Measurements from ENCODE around the gene MMP20.
A peak's percentile ranks its signal among the peaks of the same experiment; 100 is the strongest.

Gene MMP20

DNA sequence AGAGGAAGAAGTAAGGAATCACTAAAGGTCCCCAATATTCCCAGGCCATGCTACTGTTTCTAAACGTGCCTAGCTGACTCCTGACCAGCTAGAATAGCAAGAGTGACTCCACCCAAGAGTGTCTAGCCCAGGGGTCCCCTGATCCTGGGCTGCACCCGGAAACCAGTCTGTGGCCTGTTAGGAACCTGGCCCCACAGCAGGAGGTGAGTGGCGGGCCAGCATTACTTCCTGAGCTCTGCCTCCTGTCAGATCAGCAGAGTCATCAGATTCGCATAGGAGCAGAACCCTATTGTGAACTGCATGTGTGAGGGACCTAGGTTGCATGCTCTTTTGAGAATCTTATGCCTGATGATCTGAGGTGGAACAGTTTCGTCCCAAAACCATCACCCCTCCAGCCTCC, 2.0 kb downstream of the MMP20 start:
- no peak for DNase-seq (ENCODE audit: low spot score)

DNA sequence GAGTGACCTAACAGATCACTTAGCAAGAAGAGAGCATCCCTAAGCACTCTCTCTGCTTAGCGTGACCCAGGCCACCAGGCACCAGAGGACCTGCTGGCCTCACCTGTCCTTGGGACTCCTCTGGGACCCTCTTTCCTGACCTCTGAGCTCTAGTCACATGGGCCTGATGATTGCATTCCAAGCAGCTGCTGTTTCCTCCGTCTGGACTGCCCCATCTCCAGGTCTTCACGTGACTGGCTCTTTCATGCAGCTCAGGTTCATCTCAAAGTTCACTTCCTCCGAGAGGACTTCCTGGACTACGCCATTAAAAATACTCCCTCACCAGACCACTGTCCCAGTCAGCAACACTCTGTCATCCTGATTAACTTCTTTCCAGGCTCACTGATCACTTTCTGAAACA, 2.9 kb downstream of the MMP20 start:
- DNase-seq (ENCODE audit: low spot score): no peak

DNA sequence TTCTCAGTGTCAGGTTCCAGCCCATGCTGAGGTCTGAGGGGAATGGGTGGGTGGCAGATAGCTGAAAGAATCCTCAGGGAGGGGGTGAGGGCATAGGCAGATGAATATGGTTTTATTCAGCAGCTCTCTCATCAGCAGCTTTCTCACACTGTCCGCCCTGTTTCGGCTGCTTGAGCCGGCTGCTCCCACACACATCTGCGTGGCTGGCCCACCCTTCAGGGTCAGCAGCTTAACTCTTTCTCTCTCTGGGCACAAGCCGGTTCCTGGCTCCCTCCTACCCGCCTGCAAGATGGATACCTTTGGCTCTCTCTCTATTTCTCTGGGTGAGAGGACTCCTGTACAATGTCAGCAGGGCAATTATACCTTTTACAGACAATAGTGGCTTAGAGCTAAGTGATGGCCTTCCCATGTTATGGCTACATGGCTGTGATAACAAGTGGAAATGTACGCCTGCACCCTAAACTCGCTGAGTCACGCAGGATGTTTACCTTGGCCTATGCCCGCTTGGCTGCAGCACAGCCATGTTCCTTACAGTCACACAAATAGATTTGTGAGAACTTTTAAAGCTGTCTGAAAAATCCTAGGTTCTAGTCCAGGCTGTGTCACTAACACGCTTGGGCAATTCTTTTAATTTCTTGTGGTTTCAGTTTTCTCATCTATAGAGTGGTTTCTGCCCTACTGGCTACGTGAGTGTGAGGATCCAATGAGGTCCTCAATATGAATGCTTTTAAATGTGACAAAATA, 4.1 kb downstream of the MMP20 start:
- DNase-seq (ENCODE audit: low spot score): no peak

DNA sequence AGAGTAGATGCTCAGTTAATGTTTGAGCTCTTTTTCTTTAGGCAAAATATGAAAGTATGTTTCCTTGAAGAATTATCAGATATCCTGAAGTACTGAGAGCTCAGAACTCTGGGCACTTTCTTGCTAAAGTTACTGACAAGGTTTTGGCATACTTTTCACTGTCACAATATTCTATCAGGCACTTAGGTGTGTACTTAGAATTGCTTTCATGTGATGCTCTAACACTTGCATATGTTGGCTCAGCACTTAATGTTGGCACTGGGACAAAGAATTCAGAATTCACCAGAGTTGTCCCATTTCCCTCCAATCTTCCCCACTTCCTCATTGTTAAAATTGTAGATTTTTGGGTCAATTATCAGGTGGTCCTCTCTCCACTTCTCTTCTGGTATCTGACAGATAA, 5.0 kb downstream of the MMP20 start:
- DNase-seq (ENCODE audit: low spot score): no peak

DNA sequence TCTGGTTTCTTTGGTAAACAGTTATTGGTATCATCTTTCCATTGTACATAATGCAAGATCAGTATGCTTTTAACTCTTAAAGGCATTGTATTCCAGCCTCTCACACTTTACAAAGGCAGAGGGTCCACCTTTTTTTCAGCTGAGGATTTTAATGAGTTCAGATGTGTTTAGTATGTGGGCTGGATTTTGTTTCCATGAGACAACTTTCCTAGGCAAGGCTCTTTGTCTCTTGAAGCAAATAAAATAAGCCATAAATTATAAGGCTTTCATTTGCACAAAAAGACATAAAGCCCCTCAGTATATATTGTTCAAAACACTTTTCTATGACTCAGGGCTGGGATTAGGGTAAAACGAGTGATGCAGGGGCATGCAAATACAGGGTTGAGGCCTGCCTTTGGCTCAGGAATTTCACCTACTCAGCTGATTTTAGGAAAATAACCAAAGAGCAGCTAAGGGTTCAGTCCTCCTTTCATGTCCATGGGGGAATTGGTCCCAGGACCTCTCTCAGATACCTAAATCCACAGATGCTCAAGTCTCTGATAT, 7.6 kb downstream of the MMP20 start:
- no peak for DNase-seq (ENCODE audit: low spot score)

DNA sequence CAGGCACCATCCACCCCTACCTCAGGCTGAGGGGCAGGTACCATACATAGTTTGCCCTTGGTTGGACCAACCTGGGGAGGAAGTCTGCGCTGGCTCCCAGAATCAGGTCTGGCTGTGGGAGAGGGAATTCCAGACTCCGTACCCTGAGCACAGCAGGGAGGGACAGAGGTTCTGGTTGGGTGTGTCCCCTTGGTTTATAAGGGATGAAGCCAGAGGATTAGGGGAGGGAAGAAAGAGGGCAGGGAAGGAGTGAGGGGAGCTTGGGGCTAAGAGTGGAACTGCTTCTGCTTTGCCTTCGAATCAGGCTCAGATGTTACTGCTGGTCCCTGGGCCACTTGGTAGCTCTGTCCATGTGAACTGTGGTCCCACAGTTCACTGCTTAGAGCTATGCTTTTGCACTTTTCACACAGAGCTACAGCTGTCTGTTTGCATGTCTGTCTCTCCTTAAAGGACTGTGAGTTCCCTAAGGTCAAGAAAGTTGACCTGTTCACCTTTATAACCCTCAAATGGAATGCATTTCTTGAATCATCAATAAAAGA, 9.2 kb downstream of the MMP20 start:
- DNase-seq (ENCODE audit: low spot score): no peak

DNA sequence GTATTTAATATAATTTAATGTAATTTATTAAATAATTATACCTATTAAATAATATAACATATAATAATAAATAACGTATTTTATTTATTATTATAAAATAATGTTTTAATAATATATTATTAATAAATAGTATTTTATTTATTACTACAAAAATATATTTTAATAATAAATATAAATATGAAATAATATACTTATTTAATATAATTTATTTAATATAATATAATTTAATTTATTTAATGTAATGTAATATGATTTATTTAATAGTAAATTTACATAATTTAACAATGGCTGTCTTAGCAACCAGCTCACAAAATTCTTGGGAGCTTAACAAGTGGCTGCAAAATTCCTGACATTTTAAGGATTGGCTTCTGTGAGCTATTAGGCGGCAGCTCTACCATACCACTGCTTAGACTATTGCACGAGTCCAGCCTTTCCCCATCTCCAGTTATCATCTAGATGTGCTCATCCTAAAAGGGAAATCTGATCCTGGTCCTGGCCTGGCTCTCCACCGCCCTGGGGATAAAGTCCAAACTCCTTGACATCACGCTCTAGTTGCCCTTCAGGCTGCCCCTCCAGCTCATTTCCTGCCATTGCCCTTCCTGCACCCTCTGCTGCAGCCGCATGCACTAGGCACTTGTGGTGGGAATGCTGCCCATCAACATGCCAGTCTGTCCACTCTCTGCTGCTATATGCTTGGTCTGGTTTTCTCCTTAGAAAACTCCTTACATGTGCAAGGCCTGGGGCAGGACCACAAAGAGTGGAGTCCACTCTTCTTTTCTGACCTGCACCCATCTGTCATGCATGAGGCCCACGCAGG, 9.8 kb downstream of the MMP20 start:
- peak; percentile 58 for DNase-seq (ENCODE audit: low spot score)

DNA sequence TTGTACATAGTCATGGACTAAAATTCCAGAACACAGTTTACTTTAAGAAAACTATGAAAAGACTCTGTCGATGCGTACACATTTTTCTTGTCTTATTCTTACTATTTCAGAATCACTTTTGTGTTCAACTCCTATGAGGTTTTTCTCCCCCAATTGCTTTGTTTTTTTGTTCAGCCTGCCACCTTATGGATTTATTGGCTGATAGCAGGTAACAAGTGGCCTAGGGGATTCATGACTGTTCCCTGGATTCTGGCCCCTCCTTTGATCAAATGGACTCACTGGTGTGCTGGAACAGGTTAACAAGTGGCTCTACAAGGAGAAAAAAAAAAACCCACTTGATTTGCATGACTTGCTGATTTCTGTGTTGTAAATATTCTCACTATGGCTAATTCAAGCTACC, 10.6 kb downstream of the MMP20 start:
- DNase-seq (ENCODE audit: low spot score): peak; percentile 27

DNA sequence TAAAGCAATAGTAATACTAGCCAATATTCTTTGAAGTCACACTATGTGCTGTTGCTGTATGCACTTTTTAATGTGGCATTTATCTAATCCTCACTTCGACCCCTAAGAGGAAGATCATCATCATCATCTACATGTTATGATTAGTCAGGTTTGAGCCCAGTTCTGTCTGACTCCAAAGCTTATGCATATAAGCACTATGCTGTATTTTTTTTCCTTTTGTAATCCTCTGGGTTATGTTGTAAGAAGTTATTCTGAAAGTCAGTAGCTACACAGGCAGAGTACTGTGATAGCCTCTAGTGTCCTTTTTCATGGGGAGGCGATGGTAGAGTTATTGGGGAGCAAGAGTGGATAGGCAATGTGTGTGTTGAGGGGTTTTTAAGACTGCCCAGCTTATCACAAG, 11.1 kb downstream of the MMP20 start:
- DNase-seq (ENCODE audit: low spot score): no peak

DNA sequence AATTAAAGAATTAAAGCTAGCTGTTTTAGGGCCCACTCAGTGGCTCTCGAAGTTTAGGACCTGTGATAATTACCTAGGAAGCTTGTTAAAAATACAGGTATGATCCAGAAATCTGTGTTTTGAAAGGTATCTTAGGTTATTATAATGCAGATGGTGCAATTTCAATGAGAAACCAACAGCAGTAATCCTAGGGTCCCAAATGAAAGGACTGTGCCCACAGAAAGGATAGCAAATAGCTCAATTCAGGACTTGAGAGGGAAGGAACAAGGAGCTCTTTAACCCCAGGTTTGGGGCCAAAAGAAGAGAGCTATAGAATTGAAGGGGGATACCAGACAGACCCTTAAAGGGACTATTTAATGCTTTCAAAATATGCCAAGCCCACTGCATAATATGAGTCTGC, 11.7 kb downstream of the MMP20 start:
- DNase-seq (ENCODE audit: low spot score): no peak

DNA sequence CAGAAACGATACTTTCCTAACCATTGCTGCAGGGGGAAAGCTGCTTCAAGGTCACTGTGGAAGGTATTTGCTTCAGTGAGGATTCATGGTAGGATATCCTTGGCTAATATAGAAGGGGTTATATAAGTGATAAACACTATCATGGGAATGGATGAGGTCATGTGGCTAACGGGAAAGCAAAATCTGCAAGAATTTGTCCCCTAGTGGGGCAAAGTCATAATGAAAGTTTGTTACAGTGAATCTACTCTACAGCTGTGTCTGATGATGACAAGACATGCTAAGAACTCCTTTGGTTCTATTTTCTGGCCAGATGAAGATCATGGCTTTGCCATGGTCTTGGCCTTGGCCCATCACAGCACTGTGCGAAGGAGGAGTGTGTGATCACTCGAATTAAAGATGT, 13.8 kb downstream of the MMP20 start:
- no peak for DNase-seq (ENCODE audit: low spot score)

DNA sequence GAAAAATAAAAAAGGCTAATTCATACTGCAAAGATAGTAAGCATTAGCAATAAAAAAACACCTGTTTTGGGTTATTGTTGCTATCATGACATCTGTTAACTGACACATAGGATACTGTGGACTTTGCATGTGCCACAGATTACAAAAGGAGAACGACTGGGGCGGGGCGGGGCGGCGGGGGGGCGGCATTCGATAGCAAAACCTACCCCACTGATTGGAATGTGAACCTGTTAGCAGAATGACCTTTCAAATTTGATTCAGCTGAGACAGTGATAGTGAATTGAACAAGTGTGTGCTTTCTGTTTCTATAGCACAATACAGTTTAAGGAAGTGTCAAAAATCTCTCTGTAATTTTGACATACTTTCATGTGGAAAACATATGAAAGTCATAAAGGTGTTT, 14.9 kb downstream of the MMP20 start:
- no peak for DNase-seq (ENCODE audit: low spot score)

DNA sequence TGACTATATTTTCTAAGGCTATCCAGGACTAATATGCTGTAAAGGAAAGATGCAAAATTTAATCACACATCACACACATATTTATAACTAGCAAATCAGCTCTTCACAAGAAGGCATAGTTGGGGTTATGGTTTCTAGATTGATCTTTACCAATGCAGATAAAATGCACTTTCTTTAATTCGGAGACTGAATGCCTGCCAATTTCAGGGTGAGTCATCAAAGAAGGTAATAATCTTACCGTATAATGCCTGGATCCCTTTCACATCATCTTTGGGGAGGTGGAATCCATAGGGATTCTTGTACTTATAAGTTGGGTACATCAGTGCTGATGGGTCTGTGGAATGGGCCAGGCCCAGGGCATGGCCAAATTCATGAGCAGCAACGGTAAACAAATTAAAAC, 16.4 kb downstream of the MMP20 start:
- no peak for DNase-seq (ENCODE audit: low spot score)

DNA sequence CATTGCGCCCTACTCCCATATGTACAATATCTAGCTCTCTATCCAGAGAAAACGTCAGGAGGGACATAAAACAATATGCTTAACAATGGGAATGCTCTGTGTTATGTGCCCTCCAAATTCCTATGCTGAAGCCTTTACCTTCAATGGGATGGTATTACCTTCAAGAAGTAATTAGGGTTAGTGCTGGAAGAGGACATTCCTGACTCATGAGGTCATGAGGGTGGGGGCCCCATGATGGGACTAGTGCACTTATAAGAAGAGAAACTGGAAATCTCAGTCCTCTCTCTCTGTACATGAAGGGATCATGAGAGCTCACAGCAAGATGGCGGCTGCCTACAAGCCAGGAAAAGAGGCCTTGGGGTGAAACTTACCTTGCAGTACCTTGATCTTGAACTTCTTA, 20.3 kb downstream of the MMP20 start:
- peak; percentile 44 for DNase-seq (ENCODE audit: low spot score)

DNA sequence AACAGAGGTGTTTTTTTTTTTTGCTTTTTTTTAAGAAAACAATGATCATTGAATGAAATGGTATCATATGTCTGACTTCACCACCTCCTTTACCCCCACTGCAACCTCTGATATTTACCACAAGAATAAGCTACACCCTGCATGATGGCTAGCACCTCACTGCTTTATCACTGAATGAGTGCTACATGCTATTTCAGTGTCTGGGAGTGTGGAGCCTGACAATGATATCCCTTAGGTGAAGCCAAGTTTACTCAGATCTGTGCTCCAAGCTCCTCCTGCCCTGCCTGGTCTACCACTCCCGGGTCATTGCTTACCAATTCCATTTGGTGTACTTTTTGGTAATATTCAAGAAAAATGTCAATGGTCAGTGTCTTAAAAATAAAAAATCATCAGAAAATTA, 21.1 kb downstream of the MMP20 start:
- no peak for DNase-seq (ENCODE audit: low spot score)

DNA sequence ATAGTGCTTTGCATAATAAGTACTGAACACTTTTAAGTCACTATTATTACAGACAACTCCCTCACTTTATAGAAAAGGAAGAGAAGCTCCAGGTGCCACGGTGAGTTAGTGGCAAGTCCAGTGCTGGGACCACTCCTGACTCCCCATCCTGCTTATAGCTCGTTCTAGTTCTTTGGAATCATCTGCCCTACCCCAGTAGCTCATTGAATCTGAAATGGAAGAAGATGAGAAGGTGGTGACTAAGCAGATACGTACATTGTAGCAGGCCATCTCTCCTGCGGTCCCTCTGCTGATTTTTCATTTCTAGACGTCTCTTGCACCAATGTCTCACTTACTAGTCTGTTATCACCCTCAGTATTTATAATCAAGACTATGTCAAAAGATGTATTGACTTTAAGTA, 21.6 kb downstream of the MMP20 start:
- DNase-seq (ENCODE audit: low spot score): peak; percentile 58

DNA sequence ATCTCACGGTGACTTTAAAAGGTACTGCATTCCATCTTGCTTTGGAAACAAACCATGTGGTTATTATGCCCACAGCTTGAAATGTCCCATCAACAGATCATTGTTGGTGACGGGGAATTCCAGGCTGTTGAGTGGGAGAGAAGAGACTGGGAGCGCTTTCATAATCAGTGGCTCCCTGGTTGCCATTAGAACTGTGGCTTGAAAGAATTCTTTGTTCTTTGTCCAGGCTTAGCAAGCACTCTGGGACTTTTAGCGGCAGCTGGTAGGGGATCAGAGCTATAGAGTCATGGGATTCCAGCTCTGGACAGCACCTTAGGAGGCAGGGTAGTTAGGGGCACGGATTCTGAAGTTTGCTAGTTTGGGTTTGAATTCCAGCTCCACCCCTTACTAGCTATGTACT, 22.0 kb downstream of the MMP20 start:
- DNase-seq (ENCODE audit: low spot score): peak; percentile 99

DNA sequence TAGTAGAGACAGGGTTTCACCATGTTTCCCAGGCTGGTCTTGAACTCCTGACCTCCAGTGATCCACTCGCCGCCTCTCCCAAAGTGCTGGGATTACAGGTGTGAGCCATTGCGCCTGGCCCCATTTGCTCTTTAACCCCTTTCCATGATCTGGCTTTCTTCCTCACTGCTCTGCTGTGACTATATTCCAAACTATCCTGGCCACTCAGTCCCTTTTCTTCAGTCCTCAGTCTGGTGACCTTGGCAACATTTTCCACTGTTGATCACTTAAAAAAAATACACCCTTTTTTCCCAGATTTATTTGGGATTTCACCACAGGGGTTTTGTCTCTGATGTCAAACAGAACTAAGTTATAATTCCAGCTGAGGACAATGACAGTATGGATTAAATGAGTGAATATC, 24.5 kb downstream of the MMP20 start:
- no peak for DNase-seq (ENCODE audit: low spot score)

DNA sequence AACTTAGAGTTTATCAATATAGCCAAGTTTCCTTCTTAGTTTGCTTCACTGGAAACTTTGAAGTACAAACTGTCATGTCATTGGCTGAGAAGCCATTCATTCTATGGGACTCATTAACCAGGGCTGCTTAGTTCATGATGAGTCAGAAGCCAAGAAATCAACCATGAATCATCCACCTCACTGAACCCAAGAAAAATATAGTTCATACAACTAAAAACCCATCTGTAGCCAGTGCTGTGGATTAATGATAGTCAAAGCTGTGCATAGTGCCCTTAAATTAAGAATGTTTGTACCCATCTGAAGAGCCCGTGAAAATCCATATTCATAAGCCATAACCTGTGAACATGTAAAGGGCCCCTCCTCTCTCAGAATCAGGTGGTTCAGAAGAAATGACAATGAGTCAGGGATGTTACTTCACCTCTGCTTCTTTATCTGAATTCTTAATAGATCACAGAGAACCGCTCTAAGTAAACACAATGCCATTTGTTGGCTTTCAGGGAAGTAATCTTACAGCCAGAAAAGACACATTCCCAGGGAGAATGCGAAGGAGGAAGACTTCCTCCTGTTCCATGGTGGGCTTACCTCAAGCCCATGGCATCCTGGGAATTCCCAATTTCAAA, 25.4 kb downstream of the MMP20 start:
- DNase-seq (ENCODE audit: low spot score): peak; percentile 94

DNA sequence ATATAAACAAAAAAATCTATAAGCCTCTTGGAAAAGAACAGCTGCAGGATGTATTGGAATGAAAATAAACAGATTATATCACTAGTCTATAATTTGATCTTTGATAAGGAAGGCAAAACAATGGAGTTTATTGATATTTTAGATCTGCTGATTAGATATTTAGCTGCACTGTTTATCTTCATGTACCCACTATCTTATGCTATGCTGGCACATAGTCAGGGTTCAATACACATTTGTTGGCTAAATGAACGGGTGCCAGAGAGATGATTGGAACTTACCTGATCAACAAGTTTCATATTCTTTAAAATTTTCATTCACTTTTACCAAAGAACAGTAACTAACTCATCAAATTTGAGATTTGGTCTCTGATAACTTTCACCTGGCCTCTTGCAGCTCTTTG, 26.9 kb downstream of the MMP20 start:
- DNase-seq (ENCODE audit: low spot score): no peak

DNA sequence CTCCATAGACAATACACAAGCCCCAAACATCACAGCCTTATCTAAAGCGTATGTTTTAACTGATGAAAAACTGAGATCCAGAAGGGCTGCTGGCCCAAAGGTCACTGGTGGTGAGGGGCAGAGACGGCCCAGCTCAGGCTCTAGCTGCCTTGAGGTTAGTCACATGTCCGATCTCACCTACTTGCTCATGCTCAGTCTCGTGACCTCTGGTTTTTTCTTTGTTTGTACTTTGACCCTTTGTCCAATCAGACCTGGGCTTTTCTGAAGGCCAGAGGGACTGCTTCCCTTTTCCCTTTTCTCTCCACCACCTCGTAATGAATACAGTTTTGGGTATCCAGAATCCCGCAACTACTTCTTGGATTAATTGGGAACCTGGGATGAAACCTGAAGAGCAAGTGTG, 28.6 kb downstream of the MMP20 start:
- no peak for DNase-seq (ENCODE audit: low spot score)
